ENCODE measurements around the gene MS4A2.
"Not testable (repeated sequence)": the region's sequence is repeated elsewhere in the genome, so short reads cannot be mapped to it uniquely, and the experiment has no call there.

MS4A2 gene

GRCh38 chr11:60088364-60088763, at the start of gene MS4A2:
Gene MS4A2, plus strand, starts transcription at chr11:60088664. Its CDS starts 102 bp downstream, at chr11:60088766.
- no peak for DNase-seq

- DNase-seq, result no peak
These were observed 48.4 kb upstream of the MS4A2 start, which contains the start of gene OOSP2 for GRCh38 chr11:60040109-60040508. Gene OOSP2, plus strand, starts transcription at chr11:60040409. Its CDS starts 51 bp downstream, at chr11:60040460.

GRCh38 chr11:60050422-60050821, 38.0 kb upstream of the MS4A2 start:
- DNase-seq, result not testable (repeated sequence)

GRCh38 chr11:60050839-60051238, 37.6 kb upstream of the MS4A2 start:
- not testable (repeated sequence) for DNase-seq

GRCh38 chr11:60056349-60056969, 32.0 kb upstream of the MS4A2 start, which contains the start of gene MS4A3:
Gene MS4A3, plus strand, starts transcription at chr11:60056665. Its CDS starts 4,496 bp downstream, at chr11:60061161.
- no peak for DNase-seq

- no peak for DNase-seq
These were observed 29.4 kb upstream of the MS4A2 start for GRCh38 chr11:60059052-60059451.

GRCh38 chr11:60059521-60060240, 28.8 kb upstream of the MS4A2 start:
- DNase-seq, result no peak

- DNase-seq, result no peak
These were observed 24.4 kb upstream of the MS4A2 start for GRCh38 chr11:60064111-60064510.

GRCh38 chr11:60065801-60066200, 22.7 kb upstream of the MS4A2 start:
- DNase-seq, result no peak

- no peak for DNase-seq
These were observed 19.0 kb upstream of the MS4A2 start for GRCh38 chr11:60069450-60069849.

- not testable (repeated sequence) for DNase-seq
These were observed 16.8 kb upstream of the MS4A2 start for GRCh38 chr11:60071644-60072043.

GRCh38 chr11:60077216-60077817, 11.1 kb upstream of the MS4A2 start:
- no peak for DNase-seq

GRCh38 chr11:60077981-60078380, 10.5 kb upstream of the MS4A2 start:
- DNase-seq, result no peak

- DNase-seq, result no peak
These were observed 9.7 kb upstream of the MS4A2 start for GRCh38 chr11:60078745-60079144.

GRCh38 chr11:60080535-60080934, 7.9 kb upstream of the MS4A2 start:
- DNase-seq, result no peak

- no peak for DNase-seq
These were observed 3.7 kb upstream of the MS4A2 start for GRCh38 chr11:60084631-60085273.

GRCh38 chr11:60085909-60086308, 2.6 kb upstream of the MS4A2 start:
- no peak for DNase-seq

GRCh38 chr11:60087239-60087638, 1.2 kb upstream of the MS4A2 start:
- DNase-seq, result no peak

- no peak for DNase-seq
These were observed 7.1 kb downstream of the MS4A2 start for GRCh38 chr11:60095477-60096120.

GRCh38 chr11:60097189-60097588, 8.7 kb downstream of the MS4A2 start:
- no peak for DNase-seq

- no peak for DNase-seq
These were observed 10.0 kb downstream of the MS4A2 start for GRCh38 chr11:60098508-60098907.

- no peak for DNase-seq
These were observed 12.1 kb downstream of the MS4A2 start for GRCh38 chr11:60100516-60100915.

- not testable (repeated sequence) for DNase-seq
These were observed 12.9 kb downstream of the MS4A2 start for GRCh38 chr11:60101368-60101767.

Data from stimulated activated CD4-positive, alpha-beta T cell treated with anti-CD3 and anti-CD28 coated beads, Interleukin-12 subunit alpha, Interleukin-12 subunit beta, amount 100 ng/mL, for 4 hours (primary cell).